Left lung (tissue), 10 donors: ENCODE results near the gene P2RX4. TPM values are rescaled to one million over a fixed set of nuclear protein-coding genes. Genes with fewer than 3 reads are reported as not detected.

Source experiments
- ATAC-seq: fragments of 200-7000 bp; cut with Tn5 transposase; one replicate; pipeline ENCODE4 v1.9.1; 2020; ENCODE audit warnings: moderate library complexity
- DNase-seq, 4 donors: peaks; one replicate each; pipeline ENCODE4 v3.0.0-alpha.2; 2013 to 2020
- H3K27ac ChIP-seq, 2 donors: fragments of 200-600 bp; sonication (generic) in 1 of 2; one replicate each; pipeline versions ENCODE4 v1.5.0 to v1.8.0; 2020 to 2021
- H3K27me3 ChIP-seq, 2 donors: fragments of 200-600 bp; sonication (generic) in 1 of 2; one replicate each; pipeline versions ENCODE4 v1.5.0 to v1.8.0; 2020 to 2021
- H3K36me3 ChIP-seq, 2 donors: fragments of 200-600 bp; sonication (generic) in 1 of 2; one replicate each; pipeline versions ENCODE4 v1.5.0 to v1.8.0; 2020 to 2021
- H3K4me1 ChIP-seq, 2 donors: fragments of 200-600 bp; one replicate each; pipeline ENCODE4 v1.8.0; 2021
- H3K4me3 ChIP-seq, 2 donors: fragments of 200-600 bp; sonication (generic) in 1 of 2; one replicate each; pipeline versions ENCODE4 v1.5.0 to v1.8.0; 2020 to 2021; ENCODE audit warnings: mild to moderate bottlenecking in 1 of 2
- H3K9me3 ChIP-seq, 2 donors: fragments of 200-600 bp; sonication (generic) in 1 of 2; one replicate each; pipeline versions ENCODE4 v1.5.0 to v1.8.0; 2020 to 2021
- CTCF ChIP-seq, 2 donors: fragments of 200-600 bp; sonication (generic) in 1 of 2; IDR thresholded peaks; one replicate each; pipeline versions ENCODE4 v1.5.0 to v1.8.0; 2021; ENCODE audit warnings: antibody characterized with exemption in 2 of 2
- intact Hi-C, 2 donors: fragments of 100-400 bp; cut with DNase I; formaldehyde crosslinking; loops; one replicate each; pipeline versions ENCODE4 v1.11.2 to v1.14.2; 2022
- polyA plus RNA-seq, 6 donors: library from polyadenylated mRNA; unstranded; fragments of 120-200 nt; gene quantifications; one replicate each; pipeline ENCODE4 v1.2.1, GENCODE V29; 2013; ENCODE audit not compliant: insufficient read length in 6 of 6
- total RNA-seq, 2 donors: library from RNA; stranded (reverse); fragmentation: NEBNext Ultra II Directional; extraction: Animal tissue kit (Norgen Biotek cat#: 25700); gene quantifications; one replicate each; pipeline ENCODE4 v1.2.1, GENCODE V29; 2021
- donor health status: DM: no; HTN: yes; CAD: no.
- donor health status: DM: no; HTN: no; CAD: no.

The P2RX4 gene
- total and polyA plus RNA-seq, 8 donors = 29.2 to 75.1 (median 31.2) TPM

DNA sequence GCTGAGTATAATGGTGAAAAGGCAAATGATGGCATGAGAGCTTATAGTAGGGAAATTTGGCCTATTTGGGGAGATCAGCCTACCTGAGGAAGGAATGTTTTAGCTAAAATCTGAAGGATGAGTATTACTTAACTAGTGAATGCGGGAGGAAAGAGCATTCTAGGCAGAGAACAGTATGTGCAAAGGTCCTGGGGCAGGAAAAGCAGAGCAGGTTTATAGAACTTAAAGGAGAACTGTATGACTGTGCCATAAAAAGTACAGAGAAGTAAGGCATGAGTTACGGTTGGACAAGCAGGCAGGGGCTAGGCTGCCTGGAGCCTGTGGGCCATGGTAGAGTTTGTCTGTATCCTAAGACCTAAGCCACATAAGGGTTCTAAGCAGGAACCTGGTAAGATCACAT lies 21.7 kb upstream of the P2RX4 start:
- ATAC-seq = no peak
- no peak overlapping the region for H3K27ac ChIP-seq
- no peaks in the 10 kb centered on the region for H3K9me3 ChIP-seq
- no peaks in the 10 kb centered on the region for H3K27me3 ChIP-seq
- no peak for TF ChIP-seq CTCF (IDR thresholded peaks at IDR 0.05)
- DNase-seq = no peak
- intact Hi-C loops = no loop called here
- H3K4me3 ChIP-seq = no peak overlapping the region
- peaks cover 0 to 14% of the 10 kb centered on the region in 2 donors for H3K36me3 ChIP-seq
- H3K4me1 ChIP-seq = peaks cover 0 to 21% of the 10 kb centered on the region in 2 donors

GRCh38 chr12:121189131-121189530 lies 20.8 kb upstream of the P2RX4 start:
- no peak for DNase-seq
- Histone ChIP-seq H3K9me3 (no peaks in the 10 kb centered on the region), H3K36me3 (peaks cover 0 to 10% of the 10 kb centered on the region in 2 donors), H3K4me1 (peaks cover 0 to 21% of the 10 kb centered on the region in 2 donors), H3K27ac (no peak overlapping the region), H3K27me3 (no peaks in the 10 kb centered on the region), H3K4me3 (no peak overlapping the region)
- TF ChIP-seq CTCF (IDR thresholded peaks at IDR 0.05) = no peak
- no peak for ATAC-seq
- intact Hi-C loops = no loop called here

- ATAC-seq (no peak), DNase-seq (no peak)
- H3K9me3 ChIP-seq = no peaks in the 10 kb centered on the region
- no peaks in the 10 kb centered on the region for H3K27me3 ChIP-seq
- peak overlapping the region in 1 of 2 donors; percentile 67 for H3K27ac ChIP-seq
- peaks cover 0 to 5% of the 10 kb centered on the region in 2 donors for H3K36me3 ChIP-seq
- no peak for TF ChIP-seq CTCF (IDR thresholded peaks at IDR 0.05)
- no peak overlapping the region for H3K4me3 ChIP-seq
- intact Hi-C loops = no loop called here
- peaks cover 0 to 18% of the 10 kb centered on the region in 2 donors for H3K4me1 ChIP-seq
Observed at GRCh38 chr12:121189619-121190155, 20.2 kb upstream of the P2RX4 start.

DNA sequence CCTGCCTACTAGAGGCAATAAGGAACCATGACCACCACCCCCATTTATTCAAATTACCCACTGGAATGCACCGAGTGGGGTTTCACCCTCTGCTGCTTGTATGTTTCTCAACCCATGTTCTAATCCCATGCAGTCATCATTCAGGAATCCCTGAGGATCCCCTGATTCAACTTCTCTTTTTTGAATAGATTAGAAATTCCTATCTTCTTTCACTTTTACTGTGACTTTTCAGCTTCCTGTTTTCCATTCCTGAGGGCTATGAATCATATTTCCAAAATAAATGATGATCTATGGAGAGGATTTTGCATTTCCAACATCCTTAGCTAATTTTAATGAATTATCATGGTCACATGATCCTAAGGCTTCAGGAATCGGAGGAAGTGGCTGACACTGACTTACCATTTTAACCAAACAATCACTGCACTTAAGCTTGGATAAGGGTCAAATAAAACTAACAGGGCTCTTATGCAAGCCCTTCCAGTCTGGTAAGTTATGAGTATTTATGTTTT lies 19.4 kb upstream of the P2RX4 start:
- Histone ChIP-seq H3K4me3 (no peak overlapping the region), H3K9me3 (no peaks in the 10 kb centered on the region), H3K27ac (peak overlapping the region in 1 of 2 donors; percentile 67), H3K4me1 (peaks cover 0 to 11% of the 10 kb centered on the region in 2 donors), H3K27me3 (no peaks in the 10 kb centered on the region), H3K36me3 (no peaks in the 10 kb centered on the region)
- TF ChIP-seq CTCF (IDR thresholded peaks at IDR 0.05) = no peak
- DNase-seq = no peak
- peak; percentile 73 for ATAC-seq
- intact Hi-C loops = no loop called here

- peak overlapping the region in 1 of 2 donors; percentile 67 for H3K27ac ChIP-seq
- no peak overlapping the region for H3K4me3 ChIP-seq
- no peak for ATAC-seq
Observed at GRCh38 chr12:121191151-121191550, 18.8 kb upstream of the P2RX4 start.

More at GRCh38 chr12:121191151-121191550, 18.8 kb upstream of the P2RX4 start:
- Histone ChIP-seq H3K9me3 (no peaks in the 10 kb centered on the region), H3K4me1 (peaks cover 0 to 10% of the 10 kb centered on the region in 2 donors), H3K27me3 (no peaks in the 10 kb centered on the region), H3K36me3 (no peaks in the 10 kb centered on the region)
- intact Hi-C loops = no loop called here
- no peak for TF ChIP-seq CTCF (IDR thresholded peaks at IDR 0.05)
- DNase-seq = no peak
